ENCODE measurements around the gene SLCO2A1. TPM values are rescaled to one million over a fixed set of nuclear protein-coding genes. Genes with fewer than 3 reads are reported as not detected.

The SLCO2A1 gene
- total RNA-seq, 1 donor from 2014 or later, result 11.6 TPM

DNA sequence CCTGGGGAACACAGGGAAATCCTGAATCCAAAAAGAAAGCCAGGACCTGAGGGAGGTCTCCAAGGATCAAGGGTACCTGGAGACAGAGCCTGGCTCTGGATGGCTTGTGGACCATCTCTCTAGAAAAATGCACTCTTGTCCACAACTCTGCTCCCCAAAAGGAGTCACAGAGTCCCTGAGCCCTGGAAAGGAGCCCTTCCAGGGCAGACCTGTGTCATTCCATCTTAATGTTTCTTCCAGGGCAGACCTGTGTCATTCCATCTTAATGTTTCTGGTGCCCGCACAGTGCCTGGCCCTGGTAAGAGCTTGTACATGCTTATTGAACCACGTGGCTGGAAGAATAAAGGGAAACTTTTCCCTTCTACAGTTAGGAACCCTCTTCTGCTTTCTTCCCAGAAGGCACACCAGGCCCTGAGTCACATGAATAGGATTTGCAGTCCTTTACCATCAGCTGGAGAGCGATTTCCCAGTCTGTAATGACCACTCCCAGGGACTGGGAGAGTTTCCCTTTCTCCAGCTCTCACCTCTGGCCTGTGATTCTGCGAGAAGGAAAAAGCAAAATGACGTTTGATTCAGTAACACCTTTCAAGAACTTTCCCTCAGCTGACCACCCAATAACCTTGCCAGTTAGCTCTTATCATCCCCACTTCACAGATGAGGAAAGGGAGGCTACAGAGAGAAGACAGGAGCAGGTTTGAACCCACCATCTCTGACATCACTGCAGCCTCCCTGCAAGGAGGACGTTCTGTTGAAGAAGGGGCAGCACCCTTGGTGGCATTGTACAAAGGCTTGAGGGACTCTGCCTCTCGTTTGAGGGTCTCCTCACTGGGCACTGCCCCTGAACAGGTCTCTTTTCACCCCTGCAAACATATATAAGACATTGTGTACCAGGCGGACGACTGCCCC lies 35.8 kb upstream of the SLCO2A1 start:
- ATAC-seq (no peak), DNase-seq (no peak)
- intact Hi-C loops (cut with micrococcal nuclease), result no loop called here

GRCh38 chr3:134064081-134064480 lies 34.4 kb upstream of the SLCO2A1 start:
- intact Hi-C loops (cut with micrococcal nuclease), result no loop called here
- ATAC-seq, result no peak
- no peak for DNase-seq

DNA sequence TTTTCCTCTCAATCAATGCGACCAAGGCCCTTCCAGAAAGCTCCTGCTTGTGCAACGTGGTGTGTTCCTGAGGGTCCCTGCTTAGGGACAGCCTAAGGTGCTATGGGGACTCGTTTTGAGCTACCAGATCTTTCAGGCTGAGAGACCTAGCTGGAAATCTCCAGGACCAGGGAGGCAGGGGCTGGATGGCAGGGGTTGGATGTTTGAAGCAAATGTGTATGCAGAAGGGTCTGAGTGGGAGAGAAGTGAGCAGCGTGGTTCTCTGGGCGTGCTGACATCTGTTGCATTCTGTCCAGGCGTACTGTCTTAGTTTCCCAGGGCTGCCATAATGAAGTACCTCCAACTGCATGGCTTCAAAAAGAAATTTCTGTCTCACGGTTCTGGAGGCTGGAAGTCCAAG lies 31.7 kb upstream of the SLCO2A1 start:
- intact Hi-C loops (cut with micrococcal nuclease), result no loop called here
- DNase-seq, result no peak
- ATAC-seq, result no peak

DNA sequence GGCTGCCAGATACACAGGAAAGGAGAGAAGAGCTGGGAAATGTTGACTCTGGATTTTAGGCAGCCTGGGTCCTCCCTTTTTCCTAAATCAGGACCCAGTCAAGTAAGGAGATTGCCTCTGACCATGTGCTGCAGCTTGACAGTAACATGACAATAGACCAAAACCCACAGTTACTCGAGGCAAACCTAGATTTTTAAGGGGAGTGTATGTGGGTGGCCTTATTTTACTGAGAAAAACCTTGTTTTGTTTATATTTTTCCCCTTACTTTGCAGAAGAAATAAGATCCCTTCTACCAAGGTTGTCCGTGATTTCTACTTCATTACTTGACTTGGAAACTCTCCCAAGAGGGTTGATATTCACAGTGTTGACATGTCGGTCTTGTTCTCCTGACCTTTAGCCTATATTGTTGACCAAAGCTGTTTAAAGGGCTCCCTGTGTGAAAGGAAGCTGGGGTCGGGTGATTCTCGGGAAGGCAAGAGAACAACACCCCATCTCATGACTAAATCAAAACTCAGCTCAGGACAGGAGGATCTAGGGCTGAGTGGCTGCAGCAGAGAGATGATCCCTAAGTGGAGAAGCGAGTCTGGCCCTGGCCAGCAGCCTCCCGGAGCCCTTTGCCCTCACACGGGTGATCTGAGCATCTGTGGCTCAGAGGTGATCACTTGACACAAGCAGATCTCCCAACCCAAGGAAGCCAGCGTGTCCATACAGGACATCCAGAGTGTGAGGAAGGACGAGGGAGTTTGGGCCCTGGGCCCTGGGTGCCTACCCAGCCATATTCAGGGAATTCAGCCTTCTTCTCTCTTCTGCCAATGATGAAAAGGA lies 31.0 kb upstream of the SLCO2A1 start:
- intact Hi-C loops (cut with micrococcal nuclease), result no loop called here
- DNase-seq (no peak), ATAC-seq (peak; percentile 61)

GRCh38 chr3:134059671-134060560 lies 30.2 kb upstream of the SLCO2A1 start:
- ATAC-seq (no peak), DNase-seq (no peak)
- intact Hi-C loops (cut with micrococcal nuclease), result no loop called here

- intact Hi-C loops (cut with micrococcal nuclease), result no loop called here
- DNase-seq (no peak), ATAC-seq (no peak)
Observed at GRCh38 chr3:134059035-134059601, 29.4 kb upstream of the SLCO2A1 start.

DNA sequence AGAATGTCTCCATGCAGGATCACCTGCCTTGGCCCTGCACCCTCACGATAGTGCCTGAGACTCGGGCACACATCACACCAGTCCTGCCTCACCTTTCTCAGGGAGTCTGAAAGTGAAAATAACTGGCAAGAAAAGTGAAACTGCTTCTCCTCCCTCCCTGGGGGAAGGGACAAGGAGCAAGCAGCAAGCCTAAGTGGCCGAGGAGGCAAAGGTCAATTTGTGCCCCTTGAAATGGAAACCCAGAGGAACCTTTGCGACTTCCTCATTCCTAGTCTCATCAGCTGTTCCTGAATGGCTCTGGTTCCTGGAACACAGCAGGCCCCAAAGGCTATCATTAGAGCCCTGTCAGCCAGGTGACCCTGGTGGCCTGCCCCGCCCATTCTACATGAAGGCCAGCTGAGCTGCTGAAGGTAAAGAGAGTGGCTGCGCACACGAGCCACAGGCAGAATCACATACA lies 28.0 kb upstream of the SLCO2A1 start:
- intact Hi-C loops (cut with micrococcal nuclease), result no loop called here
- DNase-seq, result no peak
- no peak for ATAC-seq

DNA sequence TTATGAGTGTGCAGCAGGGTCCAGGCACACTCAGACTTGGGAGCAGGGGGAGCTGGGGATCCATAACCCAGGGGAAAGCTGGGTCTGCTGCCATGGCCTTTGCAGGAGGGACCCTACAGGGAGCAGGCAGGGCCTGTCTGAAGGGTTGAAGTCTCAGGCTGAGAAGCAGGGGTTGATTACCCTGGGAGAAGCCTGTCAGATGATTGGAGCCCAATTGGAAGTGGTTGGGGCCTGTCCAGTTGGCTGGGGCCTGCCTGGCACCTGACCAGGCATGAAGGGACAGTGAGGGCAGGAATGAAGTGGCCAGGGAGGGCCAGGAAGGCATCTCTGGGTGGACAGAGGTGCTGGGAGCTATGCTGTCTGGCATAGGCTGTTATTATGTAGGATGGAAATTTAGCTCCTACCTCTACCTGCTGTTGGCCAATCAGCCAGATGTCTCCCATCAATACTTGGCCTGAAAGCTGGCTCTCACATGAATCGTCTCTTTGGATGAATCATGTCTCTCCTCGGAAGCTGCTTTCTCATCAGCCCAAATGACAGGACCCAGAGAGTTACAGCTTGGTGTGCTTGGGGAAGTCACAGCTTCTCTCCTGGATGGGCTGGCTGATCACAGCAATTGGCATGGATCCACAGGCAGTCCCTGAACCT lies 27.4 kb upstream of the SLCO2A1 start:
- DNase-seq (no peak), ATAC-seq (no peak)
- intact Hi-C loops (cut with micrococcal nuclease), result no loop called here

- no peak for ATAC-seq
- no peak for DNase-seq
- intact Hi-C loops (cut with micrococcal nuclease), result no loop called here
Observed at GRCh38 chr3:134056464-134056891, 26.8 kb upstream of the SLCO2A1 start.

GRCh38 chr3:134055661-134056060 lies 25.9 kb upstream of the SLCO2A1 start:
- DNase-seq (no peak), ATAC-seq (no peak)
- intact Hi-C loops (cut with micrococcal nuclease), result no loop called here

DNA sequence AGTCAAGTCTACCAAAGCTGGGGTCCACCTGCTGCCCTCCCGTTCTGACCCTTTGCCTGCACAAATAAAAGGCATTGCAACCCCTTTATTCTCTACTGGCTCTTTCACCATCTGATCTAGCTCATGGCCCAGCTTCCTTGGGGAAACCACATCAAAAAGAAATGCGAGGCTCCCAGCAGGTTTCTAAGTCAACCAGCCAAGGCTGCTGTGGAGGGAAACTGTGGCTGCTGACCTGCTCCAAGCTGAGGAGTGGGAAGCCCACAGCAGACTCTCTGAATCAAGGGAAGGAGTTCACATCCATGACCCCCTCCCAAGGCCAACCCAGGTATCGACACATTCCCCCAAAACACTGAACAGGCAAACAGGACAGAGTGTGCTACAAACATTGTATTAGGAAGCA lies 25.2 kb upstream of the SLCO2A1 start:
- ATAC-seq (no peak), DNase-seq (no peak)
- intact Hi-C loops (cut with micrococcal nuclease), result no loop called here

DNA sequence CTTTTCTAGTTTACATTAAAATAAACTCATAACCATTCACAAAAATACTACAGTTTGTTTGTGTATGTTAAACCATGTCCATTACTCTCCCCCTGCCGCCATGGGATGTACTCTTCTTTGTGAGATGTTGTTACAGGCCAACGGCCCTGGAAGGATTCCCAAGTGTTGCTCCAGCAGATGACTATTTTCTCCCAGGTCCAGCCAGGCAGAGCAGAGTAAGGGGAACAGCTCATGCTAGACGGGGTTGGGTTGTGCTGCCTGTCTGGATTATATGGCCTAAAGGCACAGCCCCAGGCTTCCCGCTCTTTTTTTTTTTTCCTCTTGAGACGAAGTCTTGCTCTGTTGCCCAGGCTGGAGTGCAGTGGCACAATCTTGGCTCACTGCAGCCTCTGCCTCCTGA lies 24.5 kb upstream of the SLCO2A1 start:
- intact Hi-C loops (cut with micrococcal nuclease), result no loop called here
- DNase-seq, result no peak
- ATAC-seq, result no peak

GRCh38 chr3:134052370-134052769 lies 22.6 kb upstream of the SLCO2A1 start:
- no peak for DNase-seq
- intact Hi-C loops (cut with micrococcal nuclease), result no loop called here
- no peak for ATAC-seq

GRCh38 chr3:134049676-134050075 lies 20.0 kb upstream of the SLCO2A1 start:
- intact Hi-C loops (cut with micrococcal nuclease), result loop anchor here (10.0 kb wide), 1 partner anchor 115 kb away; no protein-coding TSS in a partner anchor
- no peak for ATAC-seq
- no peak for DNase-seq

DNA sequence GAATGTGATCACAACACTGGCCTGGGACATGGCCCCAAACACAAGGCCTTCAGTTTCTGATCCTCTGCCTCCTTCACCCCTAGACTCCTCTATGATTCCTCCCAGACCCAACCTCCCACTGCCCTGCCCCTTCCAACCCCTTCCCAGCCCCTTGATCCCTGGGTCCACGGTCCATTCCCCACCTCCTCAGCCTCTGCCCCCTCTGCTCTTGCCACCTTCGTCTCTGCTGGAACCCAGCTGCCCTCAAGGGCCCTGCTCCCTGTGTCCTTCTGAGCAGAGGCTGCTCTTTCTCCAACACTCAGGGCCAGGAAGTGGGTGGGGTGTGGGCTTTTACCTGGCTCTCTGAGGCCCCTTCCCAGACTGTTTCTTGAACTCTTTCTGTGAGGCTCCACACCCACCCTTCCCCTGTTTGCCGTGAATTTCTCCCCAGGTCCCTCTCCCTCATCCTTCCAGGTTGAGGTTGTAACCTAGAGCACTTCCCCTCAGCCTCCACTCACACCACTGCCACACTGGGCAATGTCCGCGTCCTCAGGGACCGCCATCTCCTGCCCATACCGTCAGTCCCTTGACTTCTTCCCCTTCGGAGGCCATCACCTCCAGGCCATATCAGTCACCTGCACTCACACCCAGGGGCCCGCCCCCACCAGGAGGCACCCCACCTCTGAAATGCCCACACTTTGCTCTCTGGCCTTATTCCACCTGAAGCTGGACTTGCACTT lies 18.7 kb upstream of the SLCO2A1 start:
- intact Hi-C loops (cut with micrococcal nuclease), result loop anchor here (10.0 kb wide), 1 partner anchor 114 kb away; no protein-coding TSS in a partner anchor
- ATAC-seq (no peak), DNase-seq (no peak)

DNA sequence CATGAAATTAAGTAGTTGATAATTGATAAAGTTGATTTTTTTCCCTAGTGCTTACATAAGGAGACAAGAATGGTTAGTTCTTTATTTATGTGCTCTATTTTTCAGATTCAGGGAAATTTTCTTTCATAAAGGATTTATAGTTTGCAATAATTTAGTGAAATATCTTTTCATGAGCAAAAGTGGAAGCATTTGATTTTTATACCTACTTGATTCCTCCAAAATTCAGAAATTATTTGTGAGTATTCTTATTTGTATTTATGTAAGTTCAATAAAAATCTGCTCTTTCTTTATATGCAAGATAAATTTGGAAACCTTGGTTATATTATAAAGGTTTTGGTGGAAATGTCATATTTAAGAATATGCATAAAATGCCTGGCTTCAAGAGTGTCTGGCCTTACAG lies 14.7 kb upstream of the SLCO2A1 start:
- intact Hi-C loops (cut with micrococcal nuclease), result loop anchor here (10.0 kb wide), 1 partner anchor 110 kb away; no protein-coding TSS in a partner anchor
- DNase-seq (no peak), ATAC-seq (no peak)

GRCh38 chr3:134040066-134040465 lies 10.3 kb upstream of the SLCO2A1 start:
- intact Hi-C loops (cut with micrococcal nuclease), result loop anchor here (10.0 kb wide), 1 partner anchor 105 kb away; no protein-coding TSS in a partner anchor
- ATAC-seq, result no peak
- DNase-seq, result no peak

All from left ventricle myocardium superior (tissue), 1 donor.